NCI-H774 (cell line): Measurements from ENCODE around the gene NIPA2.
"Not testable (repeated sequence)": the region's sequence is repeated elsewhere in the genome, so short reads cannot be mapped to it uniquely, and the experiment has no call there.

Experiments used
- DNase-seq: peaks from one replicate; lab custom pipeline; 2025; lab: John Stamatoyannopoulos, UW

Gene NIPA2

GRCh38 chr15:22838292-22839042 lies at the start of gene NIPA2:
TSS of gene NIPA2 (plus strand) at chr15:22838666. CDS start at chr15:22851732, 13,066 bp downstream.
- DNase-seq, result peak; percentile 98

- DNase-seq, result no peak
These were observed 44.4 kb upstream of the NIPA2 start for GRCh38 chr15:22794063-22794462.

- no peak for DNase-seq
These were observed 43.8 kb upstream of the NIPA2 start for GRCh38 chr15:22794621-22795167.

- DNase-seq, result no peak
These were observed 43.0 kb upstream of the NIPA2 start for GRCh38 chr15:22795206-22796063.

GRCh38 chr15:22796079-22796478 lies 42.4 kb upstream of the NIPA2 start:
- DNase-seq, result no peak

GRCh38 chr15:22799902-22800301 lies 38.6 kb upstream of the NIPA2 start:
- no peak for DNase-seq

- DNase-seq, result not testable (repeated sequence)
These were observed 35.5 kb upstream of the NIPA2 start for GRCh38 chr15:22803006-22803405.

- no peak for DNase-seq
These were observed 32.3 kb upstream of the NIPA2 start for GRCh38 chr15:22806156-22806555.

- DNase-seq, result no peak
These were observed 31.8 kb upstream of the NIPA2 start for GRCh38 chr15:22806664-22807063.

GRCh38 chr15:22807831-22808230 lies 30.6 kb upstream of the NIPA2 start:
- DNase-seq, result not testable (repeated sequence)

GRCh38 chr15:22808240-22808639 lies 30.2 kb upstream of the NIPA2 start:
- DNase-seq, result no peak

GRCh38 chr15:22808761-22809280 lies 29.6 kb upstream of the NIPA2 start:
- DNase-seq, result no peak

- no peak for DNase-seq
These were observed 28.2 kb upstream of the NIPA2 start for GRCh38 chr15:22810033-22810852.

GRCh38 chr15:22810853-22811338 lies 27.6 kb upstream of the NIPA2 start:
- no peak for DNase-seq

- no peak for DNase-seq
These were observed 26.8 kb upstream of the NIPA2 start for GRCh38 chr15:22811640-22812039.

- no peak for DNase-seq
These were observed 24.6 kb upstream of the NIPA2 start for GRCh38 chr15:22813844-22814243.

- peak; percentile 6 for DNase-seq
These were observed 22.7 kb upstream of the NIPA2 start for GRCh38 chr15:22815766-22816165.

GRCh38 chr15:22819651-22820050 lies 18.8 kb upstream of the NIPA2 start:
- DNase-seq, result no peak

- no peak for DNase-seq
These were observed 14.9 kb upstream of the NIPA2 start for GRCh38 chr15:22823495-22824128.

GRCh38 chr15:22827125-22827524 lies 11.3 kb upstream of the NIPA2 start:
- no peak for DNase-seq

- DNase-seq, result no peak
These were observed 7.0 kb upstream of the NIPA2 start for GRCh38 chr15:22831473-22831872.
